GM19023 (cell line): ENCODE results near the gene SUGP2.

Experiments used
- ATAC-seq: cut with Tn5 transposase; IDR thresholded peaks from one replicate; pipeline ENCODE4 v1.9.1; 2021; ENCODE audit warnings: mild to moderate bottlenecking, moderate library complexity; ENCODE audit not compliant: unreplicated experiment

The SUGP2 gene

DNA sequence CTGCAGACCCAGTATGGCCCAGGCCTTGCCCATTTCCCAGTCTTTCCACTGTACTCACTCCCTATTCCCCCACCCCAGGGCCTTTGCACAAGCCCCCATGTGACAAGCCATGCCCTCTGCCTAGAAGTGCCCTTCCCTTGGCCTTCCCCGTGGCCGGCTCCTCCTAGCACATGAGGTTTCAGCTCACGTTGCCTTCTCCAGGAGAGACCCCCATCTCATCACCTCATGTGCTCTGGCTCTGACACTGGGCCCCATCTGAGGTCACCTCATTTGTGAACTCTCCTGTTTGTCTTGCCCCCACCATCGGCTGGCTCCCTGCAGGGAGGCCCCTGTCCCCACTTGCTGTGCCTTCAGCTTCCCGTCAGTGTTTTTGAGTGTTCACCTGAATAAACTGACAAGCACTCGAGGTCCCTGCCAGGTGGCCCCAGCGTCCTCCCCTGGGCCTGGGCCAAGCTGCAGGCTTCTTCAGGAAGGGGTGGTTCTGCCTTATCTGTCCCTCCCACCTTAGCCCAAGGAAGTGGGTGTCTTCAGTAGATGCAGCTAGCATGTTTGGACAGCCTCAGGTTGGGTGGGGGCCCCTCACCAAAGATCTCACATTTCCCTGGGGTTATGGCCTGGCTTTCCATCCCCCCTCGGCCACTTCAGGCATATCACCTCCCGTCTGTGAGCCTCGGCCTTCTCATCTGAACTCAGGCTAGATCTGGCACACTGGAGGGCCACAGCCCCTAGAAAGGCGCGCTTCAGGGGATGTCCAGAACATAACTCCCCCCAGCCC lies 26.7 kb upstream of the SUGP2 start:
- no peak for ATAC-seq

DNA sequence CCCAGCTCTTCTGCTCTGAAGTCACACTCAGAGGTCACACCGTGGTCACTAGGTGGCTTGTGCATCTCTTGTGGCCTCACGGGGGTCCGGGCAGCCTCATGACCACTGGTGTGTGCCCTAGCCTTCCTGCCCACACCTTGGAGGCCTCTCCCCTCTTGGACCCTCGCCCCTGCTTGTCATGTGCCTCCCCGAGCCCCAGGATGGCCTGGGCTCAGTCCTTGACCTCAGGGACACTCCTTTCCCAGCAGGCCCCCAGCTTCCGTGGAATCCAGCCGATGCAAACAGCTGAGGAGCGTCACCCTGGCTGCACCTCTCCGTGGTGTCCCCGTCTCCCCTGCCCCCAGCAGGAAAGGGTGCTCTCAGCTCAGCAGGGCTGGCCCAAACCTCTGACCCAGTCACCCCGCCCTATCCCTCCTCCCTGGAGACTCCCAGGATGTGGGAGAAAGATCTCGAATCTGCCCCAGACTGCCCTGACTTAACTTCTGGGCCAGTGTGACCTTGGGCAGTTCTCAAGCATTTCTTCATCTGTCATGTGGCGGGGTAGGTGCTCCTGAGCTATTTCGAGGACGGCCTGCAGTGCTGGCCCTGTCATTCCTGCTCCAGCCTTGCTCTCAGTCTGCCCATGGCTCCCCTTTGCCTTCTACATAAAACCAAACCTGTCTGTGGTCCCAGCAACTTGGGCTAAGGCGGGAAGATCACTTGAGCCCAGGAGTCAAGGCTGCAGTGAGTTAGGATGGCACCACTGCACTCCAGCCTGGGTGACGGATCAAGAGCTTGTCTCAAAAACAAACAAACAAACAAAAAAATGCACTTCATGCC lies 25.9 kb upstream of the SUGP2 start:
- no peak for ATAC-seq

DNA sequence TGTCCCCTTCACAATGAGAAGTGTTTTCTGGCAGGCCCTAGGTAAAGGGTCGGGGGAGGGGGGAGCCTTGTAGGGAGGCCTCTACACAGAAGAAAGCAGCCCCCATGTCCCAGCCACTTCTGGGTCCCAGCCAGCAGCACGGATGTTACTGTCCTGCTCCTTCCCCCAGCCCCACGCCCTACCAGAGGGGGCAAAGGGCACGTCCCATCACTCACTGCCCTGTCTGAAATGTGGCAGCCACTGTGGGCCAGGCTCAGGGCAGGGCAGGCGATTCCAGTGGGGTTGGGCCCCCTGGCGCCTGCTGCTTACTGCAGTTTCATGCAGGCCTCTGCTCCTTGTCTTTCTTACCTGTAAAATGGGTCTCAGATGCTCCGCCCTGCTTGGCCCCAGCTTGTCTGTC lies 24.4 kb upstream of the SUGP2 start:
- ATAC-seq = no peak

DNA sequence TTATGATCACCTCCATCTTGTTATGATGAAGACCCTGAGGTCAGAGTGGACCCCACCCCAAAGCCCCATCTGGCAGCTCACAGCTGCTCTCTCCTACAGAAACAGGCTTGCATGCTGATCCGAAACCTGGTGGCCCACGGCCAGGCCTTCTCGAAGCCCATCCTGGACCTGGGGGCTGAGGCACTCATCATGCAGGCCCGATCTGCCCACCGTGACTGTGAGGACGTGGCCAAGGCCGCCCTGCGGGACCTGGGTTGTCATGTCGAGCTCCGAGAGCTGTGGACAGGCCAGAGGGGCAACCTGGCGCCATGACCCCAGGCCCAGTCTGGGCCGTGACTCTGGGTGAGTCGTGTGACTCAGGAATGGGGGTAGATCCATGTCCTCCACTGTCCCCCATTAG lies 24.0 kb upstream of the SUGP2 start:
- ATAC-seq = no peak

DNA sequence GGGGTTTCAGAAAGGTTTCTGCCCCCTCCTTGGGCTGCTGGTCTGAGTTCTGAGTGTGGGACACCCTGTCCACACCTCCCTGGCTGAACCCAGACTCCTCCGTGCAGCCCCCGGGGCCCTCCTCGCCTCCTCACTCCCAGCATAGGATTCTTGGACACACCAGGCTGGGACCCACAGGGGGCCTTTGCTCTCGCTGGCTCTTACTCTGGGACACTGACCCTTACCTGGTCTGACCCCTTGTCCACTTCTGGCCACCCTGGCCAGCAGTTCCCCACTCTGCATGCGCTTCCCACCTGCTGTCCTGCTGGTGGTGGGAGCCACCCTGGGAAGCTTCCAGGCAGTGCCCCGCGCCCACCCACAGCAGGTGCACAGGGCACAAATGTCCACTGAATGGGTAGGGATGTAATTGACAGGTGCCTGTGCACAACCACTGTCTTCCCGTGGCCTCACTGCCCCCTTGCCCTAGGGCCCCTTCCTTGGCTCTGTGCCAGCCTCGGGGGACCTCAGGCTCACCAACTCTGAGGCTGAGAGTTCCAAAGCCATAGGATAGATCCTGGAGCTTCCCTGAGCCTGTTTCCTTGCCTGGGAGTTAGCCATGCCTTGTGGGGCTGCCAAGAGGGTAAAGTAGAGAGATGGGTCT lies 23.4 kb upstream of the SUGP2 start:
- no peak for ATAC-seq

DNA sequence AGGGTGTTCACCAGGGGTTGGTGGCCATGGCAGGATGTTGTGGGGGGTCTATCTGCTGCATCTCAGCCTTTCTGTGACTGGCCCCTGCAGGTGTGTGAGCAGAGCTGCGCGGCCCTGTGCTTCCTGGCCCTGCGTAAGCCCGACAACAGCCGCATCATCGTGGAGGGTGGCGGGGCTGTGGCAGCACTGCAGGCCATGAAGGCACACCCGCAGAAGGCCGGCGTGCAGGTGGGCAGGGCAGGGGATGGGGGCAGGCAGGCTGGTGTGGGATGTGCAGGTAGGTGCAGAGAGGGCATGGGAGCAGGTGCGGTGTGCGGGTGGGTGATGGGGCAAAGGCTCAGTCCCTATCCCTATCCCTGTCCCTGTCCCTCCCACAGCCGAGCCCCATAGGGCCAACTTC lies 22.4 kb upstream of the SUGP2 start:
- ATAC-seq = no peak

DNA sequence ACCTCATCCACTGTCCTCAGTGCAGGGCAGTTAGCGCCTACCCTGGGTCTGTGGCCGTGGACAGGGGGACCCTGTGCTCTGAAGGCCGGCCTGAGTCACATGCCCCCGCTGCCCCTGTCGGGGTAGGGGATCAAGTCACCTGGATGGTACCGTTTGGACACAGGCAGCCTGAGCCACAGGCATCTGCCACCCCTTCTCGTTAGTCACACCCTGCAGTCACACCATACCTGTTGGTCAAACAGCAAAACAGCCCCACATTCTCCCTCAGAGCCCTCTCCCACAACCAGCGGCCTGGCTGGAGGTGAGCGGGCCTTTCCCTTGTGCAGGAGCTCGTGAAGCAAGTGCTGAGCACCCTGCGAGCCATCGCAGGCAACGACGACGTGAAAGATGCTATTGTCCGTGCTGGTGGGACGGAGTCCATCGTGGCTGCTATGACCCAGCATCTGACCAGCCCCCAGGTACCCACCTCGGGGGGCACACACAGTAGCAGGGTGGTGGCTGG lies 21.7 kb upstream of the SUGP2 start:
- ATAC-seq = no peak

DNA sequence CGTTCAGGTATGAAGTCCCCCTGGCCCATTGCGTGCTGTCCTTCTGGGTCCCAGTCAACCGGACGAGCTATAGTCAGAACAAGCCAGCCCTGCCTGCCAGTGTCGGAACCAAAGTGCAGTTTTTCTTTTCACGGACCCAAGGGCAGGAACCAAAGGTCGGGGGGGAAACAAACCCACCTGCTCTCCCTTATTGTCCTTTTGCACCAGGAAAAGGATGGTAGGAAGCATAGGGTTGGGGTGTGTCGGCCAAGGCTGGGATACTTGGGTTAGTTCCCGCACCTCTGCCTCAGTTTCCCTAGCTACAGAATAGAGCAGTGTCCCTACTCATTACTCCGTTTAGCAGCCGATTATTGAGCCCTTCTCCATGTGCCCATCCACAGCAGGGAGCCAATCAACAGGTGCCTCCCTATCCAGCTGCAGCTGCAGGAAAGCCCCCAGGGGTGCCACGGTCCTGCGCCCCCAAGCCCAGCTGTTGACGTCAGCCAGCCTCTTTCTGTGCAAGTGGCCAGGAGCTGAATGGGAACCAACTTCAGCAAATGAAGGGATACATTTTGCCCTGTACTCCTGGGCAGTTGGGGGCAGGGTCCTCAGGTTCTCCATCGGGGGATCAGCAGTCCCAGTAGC lies 21.1 kb upstream of the SUGP2 start:
- ATAC-seq = no peak

DNA sequence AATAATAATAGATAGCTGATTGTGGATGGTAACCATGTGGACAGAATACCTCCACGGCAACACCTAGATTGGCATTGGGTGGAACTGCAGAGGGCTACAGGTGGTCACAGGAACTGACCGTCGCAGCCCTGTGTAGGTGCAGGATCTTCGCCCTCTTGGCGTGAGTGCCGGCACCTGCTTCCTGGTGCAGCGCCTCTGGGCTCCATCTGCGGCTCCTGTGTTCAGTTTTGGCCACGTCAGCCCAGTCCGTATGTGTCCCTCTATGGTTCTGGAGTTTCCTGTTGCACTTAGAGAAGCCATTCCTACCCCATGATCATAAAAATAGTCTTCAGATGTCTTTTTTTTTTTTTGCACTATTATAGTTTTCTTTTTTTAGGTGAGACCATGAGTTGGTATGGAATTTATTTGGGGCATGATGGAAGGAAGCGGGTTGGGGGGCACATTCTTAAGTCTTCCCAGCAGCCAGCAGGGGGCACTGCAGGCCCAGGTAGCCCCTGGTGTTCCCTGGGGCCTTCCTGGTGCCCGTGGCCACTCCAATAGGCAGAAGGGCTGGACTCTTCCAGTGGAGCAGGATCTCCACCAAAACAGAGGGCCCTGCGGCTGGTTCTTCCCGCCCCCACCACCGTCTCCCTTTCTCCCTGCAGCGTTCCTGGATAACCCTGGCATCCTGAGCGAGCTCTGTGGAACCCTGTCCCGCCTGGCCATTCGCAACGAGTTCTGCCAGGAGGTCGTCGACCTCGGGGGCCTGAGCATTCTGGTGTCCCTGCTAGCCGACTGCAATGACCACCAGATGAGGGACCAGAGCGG lies 20.4 kb upstream of the SUGP2 start:
- no peak for ATAC-seq

DNA sequence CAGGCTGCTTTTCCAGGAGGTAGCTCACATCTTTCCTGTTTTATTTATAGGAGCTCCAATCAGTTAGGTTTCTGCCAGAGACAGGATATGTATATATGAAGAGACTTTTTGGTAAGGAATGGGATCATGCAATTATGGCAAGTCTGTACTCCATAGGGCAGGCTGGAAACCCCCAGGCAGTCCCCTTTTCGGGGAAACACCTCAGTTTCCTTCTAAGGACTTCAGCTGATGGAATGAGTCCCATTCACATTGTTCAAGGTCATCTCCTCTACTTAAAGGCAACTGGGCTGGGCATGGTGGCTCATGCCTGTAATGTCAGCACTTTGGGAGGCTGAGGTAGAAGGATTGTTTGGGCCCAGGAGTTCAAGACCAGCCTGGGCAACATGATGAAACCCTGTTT lies 19.6 kb upstream of the SUGP2 start:
- ATAC-seq = no peak

DNA sequence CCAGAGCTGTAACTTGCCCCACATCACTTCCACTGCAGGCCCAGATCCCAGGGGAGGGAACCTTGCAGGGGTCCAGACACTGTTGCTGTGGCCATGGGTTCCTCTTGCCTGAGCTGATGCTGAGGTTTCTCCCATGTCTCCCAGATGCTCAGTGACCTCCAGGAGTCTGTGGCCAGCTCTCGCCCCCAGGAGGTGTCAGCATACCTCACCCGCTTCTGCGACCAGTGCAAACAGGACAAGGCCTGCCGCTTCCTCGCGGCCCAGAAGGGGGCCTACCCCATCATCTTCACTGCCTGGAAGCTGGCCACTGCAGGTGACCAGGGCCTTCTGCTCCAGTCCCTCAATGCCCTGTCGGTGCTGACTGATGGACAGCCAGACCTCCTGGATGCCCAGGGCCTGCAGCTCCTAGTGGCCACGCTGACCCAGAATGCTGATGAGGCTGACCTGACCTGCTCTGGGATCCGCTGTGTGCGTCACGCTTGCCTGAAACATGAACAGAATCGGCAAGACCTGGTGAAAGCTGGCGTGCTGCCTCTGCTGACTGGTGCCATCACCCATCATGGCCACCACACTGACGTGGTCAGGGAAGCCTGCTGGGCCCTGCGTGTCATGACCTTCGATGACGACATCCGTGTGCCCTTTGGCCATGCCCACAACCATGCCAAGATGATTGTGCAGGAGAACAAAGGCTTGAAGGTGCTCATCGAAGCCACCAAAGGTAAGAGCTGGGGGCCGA lies 18.3 kb upstream of the SUGP2 start:
- no peak for ATAC-seq

DNA sequence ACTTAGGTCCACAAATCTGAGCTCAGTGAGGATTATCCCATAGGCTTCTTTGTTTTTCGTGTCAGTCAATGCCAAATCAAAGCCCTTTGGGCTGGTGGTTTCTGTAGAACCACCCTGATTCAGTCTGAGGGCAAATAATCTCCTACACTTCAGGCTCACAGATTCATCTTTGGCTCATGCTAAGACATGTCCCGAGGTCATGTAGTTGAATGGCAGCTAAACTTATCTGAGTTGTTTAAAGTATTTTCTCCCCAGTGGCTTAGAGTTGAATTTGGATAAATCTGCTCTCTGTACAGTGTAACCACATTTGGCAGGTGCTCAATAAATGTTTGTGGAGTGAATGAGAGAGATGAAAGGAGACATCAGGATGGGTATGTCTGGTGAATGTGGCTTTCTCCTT lies 17.4 kb upstream of the SUGP2 start:
- ATAC-seq = no peak

DNA sequence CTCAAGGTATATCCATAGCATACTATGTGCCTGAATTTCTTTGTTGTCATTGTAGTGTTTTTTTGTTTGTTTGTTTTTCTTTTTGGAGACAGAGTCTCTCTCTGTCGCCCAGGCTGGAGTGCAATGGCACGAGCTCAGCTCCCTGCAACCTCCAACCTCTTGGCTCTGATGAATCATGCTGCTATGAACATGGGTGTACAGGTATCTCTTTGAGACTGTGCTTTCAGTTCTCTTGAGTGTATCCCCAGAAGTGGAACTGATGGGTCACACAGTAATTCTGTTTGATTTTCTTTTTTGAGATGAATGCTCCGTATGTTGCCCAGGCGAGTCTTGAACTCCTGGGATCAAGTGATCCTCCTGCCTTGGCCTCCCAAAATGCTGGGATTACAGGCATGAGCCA lies 16.8 kb upstream of the SUGP2 start:
- ATAC-seq = no peak

DNA sequence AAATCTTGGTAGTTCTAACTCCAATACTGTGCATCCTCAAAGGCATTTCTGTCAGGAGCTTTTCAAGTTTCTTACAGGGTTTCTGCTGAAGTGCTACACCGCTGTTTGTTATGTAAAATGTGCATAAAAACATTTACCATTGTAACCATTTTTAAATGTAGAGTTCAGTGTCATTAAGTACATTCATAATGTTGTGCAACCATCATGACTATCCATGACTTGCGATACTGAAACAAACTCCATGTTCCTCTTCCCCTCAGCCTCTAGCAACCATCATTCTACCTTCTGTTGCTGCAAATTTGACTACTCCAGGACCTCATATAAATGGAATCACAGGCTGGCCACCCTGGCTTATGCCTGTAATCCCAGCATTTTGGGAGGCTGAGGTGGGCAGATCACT lies 16.1 kb upstream of the SUGP2 start:
- no peak for ATAC-seq

DNA sequence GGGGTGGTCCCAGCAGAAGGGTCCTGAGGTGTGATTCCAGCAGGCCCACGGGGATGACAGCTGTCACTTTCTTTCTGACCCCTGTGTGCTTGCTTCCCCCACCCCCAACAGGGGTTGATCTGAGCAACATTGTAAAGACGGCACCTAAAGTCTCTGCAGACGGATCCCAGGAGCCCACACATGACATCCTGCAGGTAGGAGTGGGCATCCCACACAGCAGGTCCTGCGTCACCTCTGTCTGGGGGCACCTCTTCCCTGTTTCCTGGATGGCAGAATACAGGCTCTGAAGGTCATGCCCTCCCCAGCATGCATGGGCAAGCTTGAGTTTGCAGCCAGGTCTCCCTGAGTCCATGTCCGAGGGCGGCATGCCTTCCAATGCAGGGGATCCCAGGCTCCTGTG lies 10.6 kb upstream of the SUGP2 start:
- no peak for ATAC-seq

DNA sequence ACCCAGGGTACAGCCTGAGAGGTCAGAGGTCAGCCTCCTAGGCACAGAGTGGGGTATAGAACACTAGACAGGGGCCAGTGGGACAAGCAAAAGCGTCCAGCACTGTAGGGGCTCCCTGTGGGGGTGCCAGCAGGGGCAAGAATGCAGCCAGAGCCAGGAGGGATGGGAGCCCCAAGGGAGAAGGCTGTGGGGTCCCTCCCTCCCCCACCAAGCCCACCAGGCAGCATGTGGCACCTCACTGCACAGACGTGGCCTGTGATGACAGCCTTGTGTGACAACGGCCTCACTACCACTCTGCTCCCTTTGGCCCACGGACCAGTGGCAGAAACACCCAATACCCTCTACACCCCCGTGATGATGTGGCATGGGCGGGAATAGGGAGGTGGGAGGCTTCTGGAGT lies 10.2 kb upstream of the SUGP2 start:
- no peak for ATAC-seq

DNA sequence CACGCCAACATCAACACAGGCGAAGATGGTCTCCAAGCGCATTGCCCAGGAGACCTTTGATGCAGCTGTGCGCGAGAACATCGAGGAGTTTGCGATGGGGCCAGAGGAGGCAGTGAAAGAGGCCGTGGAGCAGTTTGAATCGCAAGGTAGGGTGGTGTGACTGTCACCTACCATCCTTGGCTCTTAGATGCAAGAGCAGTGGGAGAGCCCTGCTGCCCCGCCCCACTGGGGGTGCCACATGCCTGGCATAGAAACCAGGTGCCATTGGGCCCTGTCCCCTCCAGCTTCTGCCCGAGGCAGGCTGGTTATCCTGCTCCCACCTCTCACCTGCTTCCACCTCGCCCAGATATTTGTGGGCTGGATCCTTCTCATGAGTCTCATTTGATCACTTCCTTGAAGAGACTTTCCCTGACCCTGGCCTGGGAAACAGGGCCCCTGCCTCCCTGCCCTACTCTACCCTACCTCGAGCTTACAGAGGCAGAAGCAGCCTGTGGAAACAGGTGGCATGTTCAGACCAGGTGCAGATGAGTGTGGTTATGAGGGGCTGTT lies 9.5 kb upstream of the SUGP2 start:
- ATAC-seq = no peak

DNA sequence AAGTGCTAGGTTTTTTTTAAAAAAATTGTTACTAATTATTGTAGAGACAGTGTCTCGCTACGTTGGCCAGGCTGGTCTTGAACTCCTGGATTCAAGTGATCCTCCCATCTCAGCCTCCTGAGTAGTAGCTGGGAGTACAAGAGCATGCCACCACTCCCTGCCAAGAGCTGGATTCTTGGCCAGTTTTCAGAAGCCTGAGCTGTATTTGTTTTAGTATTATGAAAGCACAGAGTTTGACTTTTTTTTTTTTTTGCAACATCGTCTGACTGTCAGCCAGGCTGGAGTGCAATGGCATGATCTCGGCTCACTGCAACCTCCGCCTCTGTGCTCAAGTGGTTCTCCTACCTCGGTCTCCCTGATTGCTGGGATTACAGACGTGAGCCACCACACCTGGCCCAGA lies 7.1 kb upstream of the SUGP2 start:
- ATAC-seq = no peak

DNA sequence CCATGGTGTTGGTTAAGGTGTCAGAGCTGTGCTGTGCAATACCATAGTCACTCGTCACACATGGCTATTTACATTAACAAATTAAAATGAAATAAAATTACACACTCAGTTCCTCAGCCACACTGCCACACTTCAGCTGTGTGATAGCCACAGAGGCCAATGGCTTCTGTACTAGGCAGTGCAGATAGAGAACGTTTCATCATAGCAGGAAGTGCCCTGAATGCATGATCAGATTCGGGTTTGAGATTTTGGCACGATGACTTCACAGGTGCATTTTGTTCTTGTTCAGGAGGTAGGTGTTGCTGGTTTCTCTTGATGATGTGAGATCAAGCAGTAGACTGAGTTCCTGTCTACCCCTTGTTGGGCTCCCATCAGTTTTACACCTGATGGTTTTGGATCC lies 6.6 kb upstream of the SUGP2 start:
- no peak for ATAC-seq

DNA sequence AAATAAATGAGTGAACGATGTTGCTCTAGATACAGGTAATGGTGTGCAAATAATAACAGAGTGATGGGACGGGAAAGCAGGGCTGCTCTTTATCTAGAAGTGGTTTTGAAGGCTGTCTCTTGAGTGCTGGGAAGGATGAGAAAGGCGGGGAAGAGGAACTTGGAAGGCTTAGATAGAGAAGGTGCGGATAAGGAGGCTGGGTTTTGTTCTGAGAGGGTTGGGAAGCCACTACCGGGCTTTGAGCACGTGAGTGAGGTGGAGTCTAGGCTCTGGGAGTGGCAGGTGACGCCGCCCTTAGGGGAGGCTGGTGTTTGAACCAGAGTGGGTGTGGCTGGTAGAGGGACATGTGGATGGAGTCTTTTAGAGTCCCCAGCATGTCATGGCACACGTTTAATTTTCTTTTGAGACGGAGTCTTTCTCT lies 897 bp upstream of the SUGP2 start:
- no peak for ATAC-seq
